Keratinocyte (primary cell): Measurements from ENCODE around the gene IL1RAPL2.

ENCODE experiments used
- EZH2 ChIP-seq: IDR thresholded peaks from one replicate; pipeline ENCODE4 v1.6.1; 2012; ENCODE audit warnings: inconsistent platforms, mild to moderate bottlenecking, low read length, moderate library complexity
- TF ChIP-seq, protein P1 (sequence below), 3 experiments: IDR thresholded peaks in 1 of 3; conservative IDR thresholded peaks in 1 of 3; optimal IDR thresholded peaks in 1 of 3; 2 replicates in 2 of 3; 3 replicates in 1 of 3; pipeline versions ENCODE3 to v1.5.1; 2011; ENCODE audit warnings: low read length in 3 of 3, mild to moderate bottlenecking in 3 of 3, moderate library complexity in 2 of 3, control low read depth in 1 of 3, inconsistent platforms in 1 of 3; ENCODE audit not compliant: insufficient read depth in 2 of 3; ENCODE audit errors: extremely low read depth in 1 of 3

DNA sequence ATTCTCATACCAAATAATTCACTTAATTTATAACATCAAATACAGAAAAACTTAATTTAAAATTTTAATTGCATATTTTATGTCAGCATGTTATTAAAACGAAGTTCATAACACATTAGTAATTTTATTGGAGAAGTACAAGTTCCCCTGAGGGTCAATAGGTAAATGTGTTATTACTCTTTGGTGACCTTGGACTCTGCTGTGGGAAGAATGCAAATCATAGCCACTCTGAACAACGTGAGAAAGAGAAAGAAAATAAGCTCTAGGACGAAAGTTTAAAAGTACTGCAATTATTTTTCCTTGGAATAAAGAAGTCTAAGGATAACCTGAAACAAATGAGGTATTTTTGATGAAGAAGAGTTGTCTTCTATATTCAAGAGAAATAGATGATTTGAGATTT lies 115.2 kb downstream of the IL1RAPL2 start:
- TF ChIP-seq EZH2, result no peak
- TF ChIP-seq, protein P1, sequence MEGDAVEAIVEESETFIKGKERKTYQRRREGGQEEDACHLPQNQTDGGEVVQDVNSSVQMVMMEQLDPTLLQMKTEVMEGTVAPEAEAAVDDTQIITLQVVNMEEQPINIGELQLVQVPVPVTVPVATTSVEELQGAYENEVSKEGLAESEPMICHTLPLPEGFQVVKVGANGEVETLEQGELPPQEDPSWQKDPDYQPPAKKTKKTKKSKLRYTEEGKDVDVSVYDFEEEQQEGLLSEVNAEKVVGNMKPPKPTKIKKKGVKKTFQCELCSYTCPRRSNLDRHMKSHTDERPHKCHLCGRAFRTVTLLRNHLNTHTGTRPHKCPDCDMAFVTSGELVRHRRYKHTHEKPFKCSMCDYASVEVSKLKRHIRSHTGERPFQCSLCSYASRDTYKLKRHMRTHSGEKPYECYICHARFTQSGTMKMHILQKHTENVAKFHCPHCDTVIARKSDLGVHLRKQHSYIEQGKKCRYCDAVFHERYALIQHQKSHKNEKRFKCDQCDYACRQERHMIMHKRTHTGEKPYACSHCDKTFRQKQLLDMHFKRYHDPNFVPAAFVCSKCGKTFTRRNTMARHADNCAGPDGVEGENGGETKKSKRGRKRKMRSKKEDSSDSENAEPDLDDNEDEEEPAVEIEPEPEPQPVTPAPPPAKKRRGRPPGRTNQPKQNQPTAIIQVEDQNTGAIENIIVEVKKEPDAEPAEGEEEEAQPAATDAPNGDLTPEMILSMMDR (optimal IDR thresholded peaks at IDR 0.05 in 1 of 3, IDR thresholded peaks at IDR 0.05 in 1 of 3, conservative IDR thresholded peaks at IDR 0.05 in 1 of 3; ENCODE audit: extremely low read depth in 1 of 3, insufficient read depth in 2 of 3, low read length in 3 of 3), result no peak
